DMS153 treated with DMSO at 0.1 percent for 48 hours (cell line): ENCODE results near the gene PRICKLE1.

Experiments
- DNase-seq: peaks from one replicate; lab custom pipeline; 2025; ENCODE audit not compliant: unreplicated experiment; lab: John Stamatoyannopoulos, UW

The PRICKLE1 gene

DNA sequence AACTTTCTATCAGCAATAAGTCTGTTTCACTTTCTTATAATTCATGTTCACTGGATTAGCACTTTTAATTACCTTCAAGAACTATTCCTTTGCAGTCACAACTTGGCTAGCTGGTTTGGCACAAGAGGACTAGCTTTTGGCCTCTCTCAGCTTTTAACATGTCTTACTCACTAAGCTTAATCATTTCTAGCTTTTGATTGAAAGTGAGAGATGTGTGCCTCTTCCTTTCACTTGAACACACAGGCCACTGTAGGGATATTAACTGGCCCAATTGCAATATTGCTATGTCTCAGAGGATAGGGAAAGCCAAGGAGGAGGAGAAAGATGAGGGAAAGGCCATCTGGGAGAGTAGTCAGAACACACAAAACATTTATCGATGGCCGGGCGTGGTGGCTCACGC is 92.7 kb downstream of the PRICKLE1 start:
- DNase-seq = no peak

DNA sequence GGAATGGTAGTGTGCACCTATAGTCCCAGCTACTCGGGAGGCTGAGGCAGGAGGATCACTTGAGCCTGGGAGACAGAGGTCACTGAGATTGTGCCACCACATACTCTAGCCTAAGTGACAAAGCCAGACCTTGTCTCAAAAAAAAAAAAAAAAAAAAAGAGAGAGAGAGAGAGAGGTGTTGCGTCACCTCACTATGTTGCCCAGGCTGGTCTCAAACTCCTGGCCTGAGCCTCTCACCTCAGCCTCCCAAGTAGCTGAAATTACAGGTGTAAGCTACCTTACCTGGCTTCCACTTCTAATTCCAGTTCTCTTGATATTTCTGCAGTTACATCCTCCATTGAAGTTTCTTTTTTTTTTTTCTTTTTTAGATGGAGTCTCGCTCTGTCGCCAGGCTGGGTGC is 94.3 kb downstream of the PRICKLE1 start:
- no peak for DNase-seq

DNA sequence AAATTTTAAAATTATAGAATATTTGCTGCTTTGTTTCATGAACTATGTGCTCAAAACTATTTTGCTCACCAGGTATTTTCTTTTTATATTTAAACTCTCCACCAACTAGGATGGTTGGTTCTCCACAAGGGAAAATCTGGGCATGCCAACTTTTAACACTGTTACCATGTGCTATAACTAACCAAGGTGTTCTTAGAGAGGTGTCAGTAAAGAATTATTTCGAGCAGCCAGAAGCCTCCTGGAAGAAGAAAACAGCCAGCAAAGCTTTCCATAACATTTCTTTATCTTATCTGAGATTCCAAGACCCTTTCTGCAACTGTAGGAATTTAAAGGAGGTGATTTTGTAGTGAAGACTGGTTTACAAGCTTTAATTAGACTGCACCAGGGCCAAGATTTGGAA is 97.3 kb downstream of the PRICKLE1 start:
- no peak for DNase-seq

DNA sequence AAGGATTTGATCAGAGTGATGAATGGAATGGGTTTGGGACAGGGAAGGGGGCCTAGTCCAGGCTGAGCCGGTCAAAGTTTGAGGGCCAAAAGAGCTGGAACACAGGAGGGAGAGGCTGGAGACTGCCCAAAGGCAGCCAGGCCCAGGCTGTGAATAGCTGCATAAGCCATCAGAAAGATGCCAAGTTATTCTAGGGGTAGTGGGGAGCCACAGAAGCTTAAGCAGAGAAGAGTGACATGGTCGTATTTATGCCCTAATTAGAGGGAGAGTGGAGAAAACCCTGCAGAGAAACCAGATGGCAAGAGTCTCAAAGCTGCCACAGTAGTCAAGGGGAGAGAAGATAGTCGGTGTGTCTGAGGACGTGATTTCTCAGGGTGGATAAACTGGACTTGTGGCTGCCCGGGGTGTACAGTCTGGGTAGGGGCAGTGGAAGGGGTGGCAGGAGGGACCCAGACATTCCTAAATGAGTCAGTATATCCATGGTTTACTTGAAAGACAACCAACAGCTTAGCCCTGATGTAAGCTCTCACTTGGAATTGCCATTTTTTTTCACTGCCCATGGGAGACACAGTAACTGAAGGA is 99.2 kb downstream of the PRICKLE1 start:
- no peak for DNase-seq

DNA sequence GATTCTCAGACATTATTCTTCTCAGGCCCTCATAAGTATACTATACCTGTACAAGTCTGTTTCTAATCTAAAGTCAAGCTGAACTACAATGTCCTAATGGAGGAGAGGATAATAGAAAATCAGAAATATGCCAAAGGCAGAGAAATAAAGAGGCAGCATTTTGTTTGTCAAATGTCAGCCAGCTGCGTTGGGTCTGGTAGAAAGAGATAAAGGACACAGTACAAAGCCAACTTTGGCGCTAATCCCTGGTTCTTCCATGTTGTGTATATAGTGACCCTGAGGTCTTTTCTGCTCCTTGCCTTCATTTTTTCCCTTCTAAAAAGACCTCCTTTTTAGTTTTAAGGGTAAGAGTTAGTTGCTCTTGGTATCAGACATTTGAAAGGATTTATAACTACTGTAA is 103.1 kb downstream of the PRICKLE1 start:
- DNase-seq = no peak

DNA sequence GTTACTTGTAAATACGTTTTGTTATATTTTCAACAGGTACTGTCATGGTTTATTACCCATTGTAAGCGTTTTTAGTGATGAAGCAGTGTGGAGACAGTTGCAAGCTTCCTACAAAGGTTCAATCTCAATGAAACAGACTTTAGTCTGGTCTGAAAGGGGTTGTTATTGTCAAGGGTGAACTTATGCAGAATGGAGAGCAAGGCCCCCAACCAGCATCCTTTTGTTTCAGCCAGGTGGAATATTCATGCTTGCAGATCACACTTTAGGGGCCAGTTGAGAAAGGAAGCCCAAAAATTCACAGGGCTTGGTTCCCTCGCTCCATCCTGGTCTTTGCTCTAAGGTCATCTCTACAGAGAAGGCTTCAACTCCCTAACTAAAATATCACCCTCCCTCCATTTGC is 103.7 kb downstream of the PRICKLE1 start:
- no peak for DNase-seq

DNA sequence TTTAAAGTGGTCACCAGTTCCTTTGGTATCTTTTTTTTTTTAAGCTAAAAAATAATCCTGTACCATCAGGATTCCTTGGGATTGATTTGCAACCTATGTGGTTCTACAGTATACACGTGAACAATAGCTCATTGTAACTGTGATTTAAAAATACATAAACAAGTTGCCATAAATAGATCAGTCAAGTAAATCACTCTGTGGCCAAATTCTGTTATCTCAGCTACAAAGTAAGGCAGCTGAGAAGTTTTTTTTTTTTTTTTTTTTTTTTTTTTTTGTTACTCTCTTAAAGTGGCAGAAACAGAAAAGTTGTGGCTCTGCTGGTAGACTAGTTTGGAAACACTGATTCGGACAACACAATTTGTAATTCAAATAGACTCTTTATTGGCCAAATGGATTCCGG is 104.5 kb downstream of the PRICKLE1 start:
- no peak for DNase-seq

DNA sequence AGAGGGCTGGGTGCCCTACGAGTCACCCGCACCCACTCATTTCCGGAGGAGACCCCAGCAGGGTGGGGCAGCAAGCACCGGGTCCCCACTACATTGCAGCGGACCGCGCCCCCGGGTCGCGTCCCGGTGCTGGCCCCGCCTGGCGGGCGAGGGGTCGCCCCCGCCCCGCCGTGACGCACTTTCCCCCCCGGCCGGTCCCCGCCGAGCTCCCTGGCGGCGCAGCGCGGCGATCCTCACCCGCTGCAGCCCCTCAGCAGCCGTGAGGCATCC is 106.1 kb downstream of the PRICKLE1 start:
- no peak for DNase-seq

DNA sequence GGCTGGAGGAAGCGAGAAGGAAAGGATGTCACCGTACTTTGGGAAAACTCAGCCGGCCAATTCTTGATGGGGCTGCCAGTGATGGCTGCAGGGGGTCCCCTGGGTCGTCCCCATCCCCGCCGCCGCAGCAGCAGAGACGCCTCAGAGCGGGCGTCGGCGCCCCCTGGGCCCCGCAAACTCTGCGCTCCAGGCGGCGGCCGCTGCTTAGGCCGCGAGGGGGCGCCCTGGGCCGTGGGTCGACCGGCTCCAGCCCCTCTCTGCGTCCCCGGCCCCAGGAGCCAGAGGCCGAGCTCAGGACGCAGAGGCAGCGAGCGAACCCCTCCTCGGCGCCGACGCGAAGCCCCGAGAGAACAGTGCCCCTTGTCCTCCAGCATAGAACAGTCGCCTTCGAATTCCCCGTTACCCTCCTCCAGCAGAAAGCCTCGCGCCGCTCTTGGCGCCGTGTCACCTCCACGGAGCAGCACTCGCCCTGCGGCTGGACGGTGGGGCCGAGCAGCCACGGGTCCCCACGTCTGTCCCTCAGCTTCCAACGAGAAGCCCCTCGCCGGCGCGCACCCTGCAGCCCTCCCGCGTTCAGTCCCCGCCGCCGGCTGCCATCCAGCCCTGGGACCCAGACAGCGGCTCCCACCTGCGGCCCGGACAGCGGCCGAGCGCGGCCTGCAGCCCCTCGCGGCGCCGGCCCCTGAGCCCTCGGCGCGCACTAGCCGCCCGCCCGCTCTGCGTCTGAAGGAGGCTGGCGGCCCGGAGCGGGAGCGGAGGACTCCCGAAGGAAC is 106.6 kb downstream of the PRICKLE1 start:
- DNase-seq = peak; percentile 16

DNA sequence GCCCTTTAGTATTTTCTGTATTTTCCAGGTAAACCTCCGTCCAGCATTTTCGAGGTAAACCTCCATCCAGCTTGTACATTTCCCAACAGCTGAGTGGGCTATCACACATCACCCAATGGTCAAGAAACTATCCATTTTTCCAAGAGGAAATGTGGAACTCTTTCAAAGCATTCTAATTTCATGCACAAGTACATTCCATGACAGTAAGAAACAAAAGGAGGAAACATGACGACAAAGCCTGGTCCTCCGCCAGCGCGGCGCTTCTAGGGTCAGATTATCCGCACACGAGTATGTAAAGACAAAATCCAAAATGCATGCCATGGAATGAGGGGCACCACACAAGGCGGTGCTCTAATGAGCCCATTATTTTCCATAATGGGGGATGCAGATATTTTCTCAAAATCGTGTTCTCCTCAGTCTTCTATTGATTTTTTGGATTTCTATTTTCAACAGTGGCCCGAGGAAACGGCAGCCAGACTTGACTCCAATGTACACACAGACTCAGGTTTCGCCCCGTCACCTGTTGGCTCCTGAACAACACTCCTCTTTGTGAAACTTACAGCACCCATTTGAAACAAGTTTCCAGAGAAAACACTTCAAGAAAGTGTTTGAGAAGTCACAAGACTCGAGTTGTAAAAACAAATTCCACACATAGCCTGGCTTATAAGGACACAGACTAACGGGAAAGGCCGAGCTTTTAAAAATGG is 107.4 kb downstream of the PRICKLE1 start:
- DNase-seq = no peak

DNA sequence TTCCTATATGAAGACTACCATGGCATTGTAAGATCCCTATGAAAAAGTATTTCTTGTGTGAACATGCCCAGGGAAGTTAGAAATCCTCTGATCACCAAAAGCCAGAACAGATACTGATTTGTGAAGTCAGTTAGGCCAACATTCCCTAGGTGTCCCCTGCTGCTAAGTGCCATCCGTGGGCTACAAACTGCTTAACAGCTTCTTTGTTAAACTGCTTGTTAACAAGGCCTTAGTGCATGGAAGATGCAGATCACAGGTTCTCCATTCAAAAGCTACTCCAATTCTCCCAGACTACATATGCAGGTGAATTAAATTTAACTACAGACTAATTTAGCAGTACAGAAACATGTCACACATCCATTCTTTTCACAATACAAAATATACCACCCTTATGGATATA is 108.2 kb downstream of the PRICKLE1 start:
- no peak for DNase-seq

DNA sequence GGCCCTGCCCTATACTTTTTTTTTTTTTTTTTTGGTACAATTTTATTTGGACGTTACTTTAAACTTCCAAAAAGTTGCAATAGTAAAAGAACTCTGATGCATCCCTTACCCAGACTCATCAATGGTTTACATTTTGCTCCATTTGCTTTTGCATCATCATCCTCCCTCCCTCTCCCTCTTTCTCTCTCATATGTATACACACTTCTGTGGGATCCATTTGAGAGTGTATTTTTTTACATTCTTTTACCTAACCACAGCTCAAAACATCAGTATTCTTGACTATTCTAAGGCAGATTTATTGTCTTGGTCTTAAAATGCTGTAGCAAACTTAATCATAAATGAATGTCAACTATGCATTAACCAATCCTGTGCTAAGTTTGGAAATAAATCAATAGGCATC is 111.6 kb downstream of the PRICKLE1 start:
- no peak for DNase-seq

DNA sequence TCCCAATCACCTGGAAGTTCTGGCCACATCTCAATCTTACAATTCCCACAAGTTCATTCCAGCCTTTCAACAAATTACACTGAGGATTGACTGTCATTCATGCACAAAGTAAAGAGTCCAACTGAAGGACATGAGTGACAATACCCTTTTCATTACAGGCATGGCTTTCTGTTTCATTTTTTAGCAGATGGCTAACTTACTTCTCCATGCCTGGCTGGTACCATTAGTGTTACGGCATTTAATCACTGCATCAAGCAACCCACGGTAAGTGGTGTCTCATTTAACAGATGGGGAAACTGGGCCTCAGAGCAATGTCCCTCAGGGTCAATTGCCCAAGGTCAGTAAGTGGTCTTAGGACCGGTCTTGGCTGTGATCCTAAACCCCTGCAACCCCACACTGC is 114.4 kb downstream of the PRICKLE1 start:
- DNase-seq = no peak

DNA sequence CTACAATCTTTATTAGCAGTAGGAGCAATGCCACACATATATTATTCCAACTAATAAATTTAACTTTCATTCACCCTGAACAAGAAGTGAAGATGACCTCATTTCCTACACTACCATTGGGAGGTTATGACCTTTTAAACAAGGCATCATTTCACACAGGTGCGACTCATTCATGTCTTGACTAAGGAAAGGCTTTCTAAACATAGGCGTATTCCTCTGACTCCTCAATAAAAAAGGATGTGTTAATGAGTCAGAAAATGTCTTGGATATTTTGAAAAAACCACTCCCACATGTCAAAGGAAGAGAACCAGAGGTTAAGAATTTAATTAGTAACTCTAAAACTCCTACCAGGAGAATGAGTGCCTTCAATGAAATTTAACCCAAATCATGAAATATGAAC is 115.2 kb downstream of the PRICKLE1 start:
- no peak for DNase-seq

DNA sequence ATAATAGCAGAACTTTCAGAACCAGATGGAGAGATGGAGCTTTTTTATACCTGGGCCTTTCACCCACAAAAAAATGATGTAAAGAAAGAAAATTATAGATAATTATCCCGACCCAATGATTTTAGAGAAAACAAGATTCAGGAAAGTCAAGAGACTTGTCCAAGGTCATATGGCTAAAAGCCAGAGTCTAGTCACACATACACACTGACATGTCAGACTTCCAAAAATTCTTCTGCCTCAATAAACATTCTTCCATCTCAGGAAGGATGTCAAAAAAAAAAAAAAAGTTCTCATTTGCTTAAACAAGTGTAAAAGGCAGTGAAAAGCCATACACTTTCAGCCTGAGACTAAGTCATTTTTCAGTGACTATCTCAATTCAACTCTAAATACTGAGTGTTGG is 116.0 kb downstream of the PRICKLE1 start:
- DNase-seq = no peak

DNA sequence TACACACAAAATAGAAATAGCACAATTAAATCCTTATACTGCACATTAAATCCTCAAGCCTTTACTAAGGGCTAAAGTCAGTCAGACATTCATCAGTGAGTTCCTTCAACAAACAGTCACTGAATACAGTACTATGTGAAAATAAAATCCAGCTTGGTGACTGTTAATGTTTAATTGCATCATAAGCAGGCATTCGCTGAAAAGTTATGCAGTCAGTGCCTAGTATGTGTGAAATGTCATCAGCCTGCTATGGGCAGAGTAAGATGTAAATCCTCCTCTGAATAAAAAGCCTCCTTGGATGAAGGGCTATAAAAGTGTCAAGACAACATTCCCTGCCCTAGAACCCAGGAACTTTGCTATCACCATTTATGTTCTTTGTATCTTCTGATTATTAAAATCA is 116.4 kb downstream of the PRICKLE1 start:
- DNase-seq = no peak

DNA sequence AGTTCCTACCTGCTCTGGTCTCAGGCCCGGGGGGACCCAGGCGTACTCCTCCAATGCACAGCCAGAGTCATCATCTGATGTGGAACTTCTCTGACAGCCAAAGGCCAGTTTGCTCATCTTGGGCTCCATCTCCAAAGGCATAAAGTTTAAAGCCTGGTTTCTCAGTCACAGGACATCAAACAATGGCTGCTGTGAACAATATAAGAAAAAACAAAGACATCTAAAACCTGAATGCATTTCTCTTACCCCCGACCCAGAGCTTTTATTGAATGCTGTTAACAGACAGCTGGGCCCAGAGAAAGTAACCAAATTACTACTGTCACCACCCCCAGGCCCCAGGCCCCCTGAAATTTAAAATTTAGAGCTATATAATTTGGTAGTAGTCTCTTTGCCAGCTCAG is 117.2 kb downstream of the PRICKLE1 start:
- DNase-seq = no peak

DNA sequence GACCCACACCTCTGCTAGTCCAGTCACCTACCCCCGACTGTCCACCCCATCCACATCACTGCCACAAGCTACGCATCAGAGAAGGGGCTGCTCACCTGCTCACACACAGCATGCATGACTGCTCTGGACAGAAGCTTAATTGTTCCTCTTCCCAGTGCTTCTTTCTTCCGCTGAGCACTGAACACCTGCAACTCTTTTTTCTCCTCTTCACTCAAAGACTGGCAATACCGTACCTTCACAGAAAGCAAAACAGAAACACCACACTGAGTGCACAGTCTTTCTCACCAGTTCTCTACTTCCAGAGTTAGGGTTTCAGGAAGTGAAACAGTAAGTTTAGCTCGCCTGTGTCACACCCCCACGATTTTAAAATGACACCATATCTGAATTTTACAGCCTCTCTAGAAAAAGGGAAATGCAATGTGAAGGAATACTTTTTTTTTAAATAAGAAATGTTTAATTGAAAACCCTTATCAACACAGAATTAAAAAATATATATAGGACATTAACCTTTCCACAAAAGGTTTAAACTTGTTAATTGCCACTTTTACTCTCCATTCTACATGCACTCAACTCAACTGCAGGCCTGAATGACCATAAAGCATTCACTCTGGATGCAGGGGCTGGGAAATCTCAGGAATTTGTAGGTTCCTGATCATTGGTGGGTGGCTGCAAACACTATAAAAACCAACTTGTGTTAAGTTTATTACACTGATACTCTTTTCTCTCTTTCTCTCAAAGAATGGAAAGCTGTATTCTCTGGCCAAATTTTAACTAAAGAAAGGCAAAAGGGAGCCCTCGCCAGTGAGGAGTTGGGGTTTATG is 120.0 kb downstream of the PRICKLE1 start:
- no peak for DNase-seq

DNA sequence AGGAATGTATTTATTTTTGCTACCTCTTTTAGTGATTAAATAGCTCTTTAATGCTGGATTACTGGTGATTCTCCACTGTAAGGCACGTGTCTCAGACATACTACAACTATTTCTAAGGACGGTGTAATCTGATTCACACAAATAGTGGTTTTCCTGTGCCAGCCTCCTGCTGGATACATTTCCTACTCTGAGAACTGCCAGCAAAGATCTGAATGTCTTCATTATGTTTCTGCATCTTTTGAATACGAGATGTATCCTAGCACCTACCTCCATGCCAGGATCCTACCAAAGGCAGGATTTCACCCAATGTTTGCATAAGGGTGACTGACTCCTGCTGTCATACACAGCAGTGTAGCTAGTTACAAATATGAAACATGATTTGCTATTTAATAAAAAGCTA is 120.6 kb downstream of the PRICKLE1 start:
- no peak for DNase-seq

DNA sequence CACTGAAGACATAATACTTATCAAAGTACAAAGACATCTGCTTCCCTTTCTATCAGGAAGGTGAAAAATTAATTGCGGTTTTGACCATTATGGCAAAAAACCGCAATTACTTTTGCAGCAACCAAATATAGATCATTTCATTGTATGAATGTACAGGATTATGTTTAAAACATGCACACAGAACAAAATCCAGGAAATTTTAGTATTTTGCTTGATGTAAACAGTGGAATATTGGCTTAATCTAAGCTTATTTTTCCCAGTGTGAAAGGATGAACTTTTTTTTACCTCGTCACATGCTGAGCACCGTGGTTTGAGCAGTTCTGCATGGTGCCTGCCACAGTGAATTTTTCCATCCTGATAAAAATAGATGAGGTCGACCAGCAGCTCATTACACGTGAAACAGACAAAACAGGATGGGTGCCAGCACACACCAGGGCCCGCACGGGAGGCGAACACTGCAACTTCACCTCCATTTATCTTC is 121.2 kb downstream of the PRICKLE1 start:
- no peak for DNase-seq

DNA sequence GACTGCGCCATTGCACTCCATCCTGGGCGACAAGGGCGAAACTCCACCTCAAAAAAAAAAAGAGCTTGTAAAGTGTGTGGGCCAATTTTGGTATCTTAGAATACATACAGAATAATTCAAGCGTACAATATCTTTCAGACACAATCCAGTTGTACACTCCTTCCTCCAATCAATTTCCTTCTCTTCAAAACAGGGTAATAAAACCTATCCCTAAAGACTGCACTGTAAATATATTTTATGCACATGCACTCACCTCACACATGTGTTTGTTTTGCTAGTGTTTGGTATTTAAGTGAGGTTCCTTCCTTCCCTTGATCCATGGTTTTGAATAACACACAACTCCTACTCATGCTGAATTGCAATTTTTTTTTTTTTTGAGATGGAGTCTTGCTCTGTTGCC is 125.9 kb downstream of the PRICKLE1 start:
- no peak for DNase-seq

DNA sequence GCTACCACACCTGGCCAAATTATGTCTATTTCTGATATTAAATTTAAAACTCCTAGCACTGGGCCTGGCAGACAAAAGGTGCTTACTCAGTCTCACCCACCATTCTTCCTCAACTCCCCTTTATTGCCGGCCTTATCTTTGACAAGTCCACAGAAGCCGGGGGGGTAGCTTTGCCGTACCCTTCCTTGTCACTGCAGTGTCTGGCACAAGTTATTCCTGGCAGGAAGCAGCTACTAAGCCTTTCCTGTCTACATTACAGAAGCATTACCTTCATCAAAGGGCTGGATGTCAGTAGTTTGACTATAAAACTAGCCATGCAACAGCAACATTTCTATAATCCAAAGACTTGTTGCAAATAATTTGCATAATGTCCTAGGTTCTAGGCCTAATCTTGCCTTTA is 127.1 kb downstream of the PRICKLE1 start:
- no peak for DNase-seq
